ENCODE data around the gene WASHC1. TPM values are rescaled to one million over a fixed set of nuclear protein-coding genes. Genes with fewer than 3 reads are reported as not detected.
"Not testable (repeated sequence)": the region's sequence is repeated elsewhere in the genome, so short reads cannot be mapped to it uniquely, and the experiment has no call there.

Gene WASHC1
- total and polyA plus RNA-seq, 5 donors, result 8.2 to 14.6 (median 11.8) TPM

DNA sequence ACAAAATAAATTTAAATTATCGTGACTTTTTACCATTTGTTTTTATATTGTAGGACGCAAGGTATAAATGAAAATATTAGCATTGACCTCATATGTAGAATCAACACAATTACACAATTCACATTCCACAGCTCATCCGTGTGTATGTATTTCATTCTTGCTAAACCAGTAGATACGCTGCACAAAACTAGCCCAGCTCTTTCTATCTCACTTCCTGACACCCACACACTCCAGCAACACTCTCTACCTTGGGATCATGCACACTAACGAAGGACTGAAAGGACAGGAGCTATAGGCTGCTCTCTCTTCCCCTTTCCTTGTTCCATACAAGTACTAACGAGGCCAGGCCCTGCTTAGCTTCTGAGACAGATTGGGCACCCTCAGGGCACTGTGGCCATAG lies 16.9 kb upstream of the WASHC1 start:
- H3K27me3 ChIP-seq (ENCODE audit: control insufficient read depth, insufficient read depth); H3K4me3 ChIP-seq (ENCODE audit: low read length); intact Hi-C loops (cut with DNase I); H3K9me3 ChIP-seq (ENCODE audit: control insufficient read depth, low read length); H3K4me1 ChIP-seq (ENCODE audit: control insufficient read depth, insufficient read depth, low read length); DNase-seq; H3K27ac ChIP-seq (ENCODE audit: low read length): not testable (repeated sequence)
- 52% methylated on average over 6 of the region's 6 CpGs for WGBS
- ATAC-seq, result peak in 1 of 2 donors; percentile 20

DNA sequence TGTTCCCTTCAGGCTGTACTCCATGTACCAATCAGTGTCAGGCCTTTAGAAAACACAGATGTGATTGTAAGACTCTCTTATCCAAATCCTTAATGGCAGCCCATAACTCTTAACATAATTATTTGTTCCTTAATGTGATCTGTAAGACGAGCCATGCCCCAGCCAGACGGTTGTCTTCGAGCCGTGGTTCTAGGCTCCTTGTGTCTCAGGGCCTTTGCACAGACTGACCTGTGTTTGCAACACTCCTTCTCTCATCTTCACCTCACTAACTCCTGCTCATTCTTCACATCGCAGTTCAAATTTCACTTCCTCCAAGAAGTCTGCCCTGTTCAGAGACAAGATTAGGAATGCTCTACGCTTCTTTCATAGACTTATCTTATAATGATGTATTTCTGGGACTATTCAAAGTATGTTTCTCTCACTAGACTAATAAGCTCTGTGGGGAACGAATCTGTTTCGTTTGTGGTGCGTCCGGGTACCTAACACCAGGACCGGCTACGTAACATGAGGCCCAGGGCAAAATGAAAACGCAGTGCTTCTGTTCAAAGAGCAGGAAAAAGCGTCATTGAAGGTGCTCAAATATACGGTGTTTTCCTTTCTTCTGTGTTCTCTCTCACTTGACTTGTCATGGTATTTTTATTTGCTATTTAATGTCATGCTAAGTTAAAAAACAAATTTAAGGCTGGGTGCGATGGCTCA lies 16.1 kb upstream of the WASHC1 start:
- peak in 1 of 3 donors; percentile 45 for DNase-seq
- 87% methylated on average over 14 of the region's 16 CpGs for WGBS
- ATAC-seq; H3K4me1 ChIP-seq (ENCODE audit: control insufficient read depth, insufficient read depth, low read length); intact Hi-C loops (cut with DNase I); H3K27ac ChIP-seq (ENCODE audit: low read length); H3K9me3 ChIP-seq (ENCODE audit: control insufficient read depth, low read length); H3K27me3 ChIP-seq (ENCODE audit: control insufficient read depth, insufficient read depth); H3K4me3 ChIP-seq (ENCODE audit: low read length): not testable (repeated sequence)

DNA sequence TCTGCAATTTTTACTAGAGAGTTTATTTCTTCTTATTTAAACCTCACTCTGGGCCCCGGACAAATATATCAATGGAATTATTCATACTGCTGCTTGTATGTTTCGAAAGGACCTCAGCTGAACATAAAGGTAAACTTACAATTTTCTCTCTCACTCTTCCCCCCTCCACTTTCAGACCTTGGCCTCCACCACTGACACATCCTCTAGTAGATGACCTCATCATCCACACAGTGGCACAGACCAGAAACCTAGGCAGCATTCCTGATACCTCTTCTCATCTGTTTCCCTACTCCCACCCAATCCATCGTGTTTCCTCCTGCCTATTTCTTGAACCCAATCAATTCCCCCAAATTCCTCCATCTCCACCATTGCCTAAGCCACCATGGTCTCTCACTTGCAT lies 15.2 kb upstream of the WASHC1 start:
- DNase-seq; H3K4me1 ChIP-seq (ENCODE audit: control insufficient read depth, insufficient read depth, low read length); ATAC-seq; intact Hi-C loops (cut with DNase I); H3K4me3 ChIP-seq (ENCODE audit: low read length); H3K27me3 ChIP-seq (ENCODE audit: control insufficient read depth, insufficient read depth); H3K9me3 ChIP-seq (ENCODE audit: control insufficient read depth, low read length); H3K27ac ChIP-seq (ENCODE audit: low read length): not testable (repeated sequence)
- WGBS, result 80% methylated on average over 3 of the region's 3 CpGs

DNA sequence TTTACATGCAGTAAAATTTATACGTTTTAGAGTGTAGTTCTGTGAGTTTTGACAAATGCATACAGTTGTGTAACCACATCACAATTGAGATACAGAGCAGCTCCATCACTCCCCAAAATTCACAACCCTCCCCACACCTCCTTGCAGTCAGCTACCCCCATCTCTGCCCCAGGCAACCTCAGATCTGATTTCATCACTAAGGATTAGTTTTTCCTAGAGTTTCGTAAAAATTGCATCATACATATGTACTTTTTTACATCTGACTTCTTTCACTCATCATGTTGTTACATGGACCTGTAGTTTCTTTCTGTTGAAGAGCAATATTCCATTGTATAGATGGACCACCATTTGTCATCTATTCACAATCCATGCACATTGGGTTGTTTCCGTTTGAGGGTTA lies 14.4 kb upstream of the WASHC1 start:
- H3K27ac ChIP-seq (ENCODE audit: low read length); H3K27me3 ChIP-seq (ENCODE audit: control insufficient read depth, insufficient read depth); intact Hi-C loops (cut with DNase I); H3K4me1 ChIP-seq (ENCODE audit: control insufficient read depth, insufficient read depth, low read length); H3K4me3 ChIP-seq (ENCODE audit: low read length); DNase-seq; ATAC-seq; H3K9me3 ChIP-seq (ENCODE audit: control insufficient read depth, low read length): not testable (repeated sequence)
- 90% methylated on average over 3 of the region's 3 CpGs for WGBS

GRCh38 chr9:43116-43515 lies 13.9 kb upstream of the WASHC1 start:
- ATAC-seq; DNase-seq; H3K4me3 ChIP-seq (ENCODE audit: low read length); H3K9me3 ChIP-seq (ENCODE audit: control insufficient read depth, low read length); H3K27ac ChIP-seq (ENCODE audit: low read length); H3K4me1 ChIP-seq (ENCODE audit: control insufficient read depth, insufficient read depth, low read length); intact Hi-C loops (cut with DNase I); H3K27me3 ChIP-seq (ENCODE audit: control insufficient read depth, insufficient read depth): not testable (repeated sequence)
- WGBS, result 66% methylated on average over 3 of the region's 3 CpGs

GRCh38 chr9:41819-42218 lies 12.6 kb upstream of the WASHC1 start:
- intact Hi-C loops (cut with DNase I); H3K4me3 ChIP-seq (ENCODE audit: low read length); ATAC-seq; H3K27ac ChIP-seq (ENCODE audit: low read length); H3K27me3 ChIP-seq (ENCODE audit: control insufficient read depth, insufficient read depth); H3K4me1 ChIP-seq (ENCODE audit: control insufficient read depth, insufficient read depth, low read length); DNase-seq; H3K9me3 ChIP-seq (ENCODE audit: control insufficient read depth, low read length): not testable (repeated sequence)
- 88% methylated on average over 2 of the region's 2 CpGs for WGBS

GRCh38 chr9:41261-41676 lies 12.0 kb upstream of the WASHC1 start:
- 75% methylated on average over 9 of the region's 9 CpGs for WGBS
- DNase-seq (peak in 2 of 3 donors; percentile 4 to 35), ATAC-seq (peak; percentile 51 to 61)

GRCh38 chr9:32308-32707 lies 3.1 kb upstream of the WASHC1 start:
- H3K9me3 ChIP-seq (ENCODE audit: control insufficient read depth, low read length); ATAC-seq; DNase-seq; H3K4me1 ChIP-seq (ENCODE audit: control insufficient read depth, insufficient read depth, low read length); H3K27me3 ChIP-seq (ENCODE audit: control insufficient read depth, insufficient read depth); intact Hi-C loops (cut with DNase I); H3K4me3 ChIP-seq (ENCODE audit: low read length); H3K27ac ChIP-seq (ENCODE audit: low read length): not testable (repeated sequence)
- WGBS, result 44% methylated on average over 5 of the region's 6 CpGs

More at GRCh38 chr9:41261-41676, 12.0 kb upstream of the WASHC1 start:
- H3K27me3 ChIP-seq (ENCODE audit: control insufficient read depth, insufficient read depth); H3K4me1 ChIP-seq (ENCODE audit: control insufficient read depth, insufficient read depth, low read length); H3K9me3 ChIP-seq (ENCODE audit: control insufficient read depth, low read length); H3K27ac ChIP-seq (ENCODE audit: low read length); intact Hi-C loops (cut with DNase I); H3K4me3 ChIP-seq (ENCODE audit: low read length): not testable (repeated sequence)

DNA sequence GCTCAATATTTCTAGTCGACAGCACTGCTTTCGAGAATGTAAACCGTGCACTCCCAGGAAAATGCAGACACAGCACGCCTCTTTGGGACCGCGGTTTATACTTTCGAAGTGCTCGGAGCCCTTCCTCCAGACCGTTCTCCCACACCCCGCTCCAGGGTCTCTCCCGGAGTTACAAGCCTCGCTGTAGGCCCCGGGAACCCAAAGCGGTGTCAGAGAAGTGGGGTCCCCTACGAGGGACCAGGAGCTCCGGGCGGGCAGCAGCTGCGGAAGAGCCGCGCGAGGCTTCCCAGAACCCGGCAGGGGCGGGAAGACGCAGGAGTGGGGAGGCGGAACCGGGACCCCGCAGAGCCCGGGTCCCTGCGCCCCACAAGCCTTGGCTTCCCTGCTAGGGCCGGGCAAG lies 481 bp downstream of the WASHC1 start:
- H3K4me3 ChIP-seq (ENCODE audit: low read length), result peak overlapping the region; percentile 50

GRCh38 chr9:21621-22020 lies 7.6 kb downstream of the WASHC1 start:
- H3K27me3 ChIP-seq (ENCODE audit: control insufficient read depth, insufficient read depth); ATAC-seq; H3K4me3 ChIP-seq (ENCODE audit: low read length); intact Hi-C loops (cut with DNase I); H3K4me1 ChIP-seq (ENCODE audit: control insufficient read depth, insufficient read depth, low read length); H3K27ac ChIP-seq (ENCODE audit: low read length); H3K9me3 ChIP-seq (ENCODE audit: control insufficient read depth, low read length): not testable (repeated sequence)
- WGBS, result 97% methylated on average over 5 of the region's 9 CpGs
- peak in 2 of 3 donors; percentile 10 to 24 for DNase-seq

More for the DNA sequence above, 481 bp downstream of the WASHC1 start:
- H3K4me1 ChIP-seq (ENCODE audit: control insufficient read depth, insufficient read depth, low read length); H3K27ac ChIP-seq (ENCODE audit: low read length); H3K9me3 ChIP-seq (ENCODE audit: control insufficient read depth, low read length); intact Hi-C loops (cut with DNase I); ATAC-seq; H3K27me3 ChIP-seq (ENCODE audit: control insufficient read depth, insufficient read depth): not testable (repeated sequence)
- 0% methylated on average over 14 of the region's 30 CpGs for WGBS
- peak in 2 of 3 donors; percentile 12 to 39 for DNase-seq

DNA sequence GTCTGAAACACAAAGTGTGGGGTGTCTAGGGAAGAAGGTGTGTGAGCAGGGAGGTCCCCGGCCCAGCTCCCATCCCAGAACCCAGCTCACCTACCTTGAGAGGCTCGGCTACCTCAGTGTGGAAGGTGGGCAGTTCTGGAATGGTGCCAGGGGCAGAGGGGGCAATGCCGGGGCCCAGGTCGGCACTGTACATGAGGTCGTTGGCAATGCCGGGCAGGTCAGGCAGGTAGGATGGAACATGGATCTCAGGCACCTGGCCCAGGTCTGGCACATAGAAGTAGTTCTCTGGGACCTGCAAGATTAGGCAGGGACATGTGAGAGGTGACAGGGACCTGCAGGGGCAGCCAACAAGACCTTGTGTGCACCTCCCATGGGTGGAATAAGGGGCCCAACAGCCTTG lies 12.4 kb downstream of the WASHC1 start:
- ATAC-seq; intact Hi-C loops (cut with DNase I); H3K4me3 ChIP-seq (ENCODE audit: low read length); H3K27ac ChIP-seq (ENCODE audit: low read length); H3K27me3 ChIP-seq (ENCODE audit: control insufficient read depth, insufficient read depth); H3K9me3 ChIP-seq (ENCODE audit: control insufficient read depth, low read length); H3K4me1 ChIP-seq (ENCODE audit: control insufficient read depth, insufficient read depth, low read length): not testable (repeated sequence)
- WGBS, result 92% methylated on average over 4 of the region's 6 CpGs
- peak in 2 of 3 donors; percentile 16 to 51 for DNase-seq
